A549 (cell line): ENCODE data around the gene ARHGAP22. TPM values are rescaled to one million over a fixed set of nuclear protein-coding genes. Genes with fewer than 3 reads are reported as not detected.
A peak's percentile ranks its signal among the peaks of the same experiment; 100 is the strongest.

Experiments used
- ATAC-seq, 2 experiments: fragments of 200-7000 bp in 1 of 2; fragments of >200 bp in 1 of 2; cut with Nextera tagmentation in 1 of 2; cut with Tn5 transposase in 1 of 2; 3 replicates each; pipeline versions ENCODE4 v1.8.0 to v1.9.1; 2018 to 2020; ENCODE audit warnings: mild to moderate bottlenecking in 1 of 2, moderate library complexity in 1 of 2
- CTCF ChIA-PET: fragments of 300-600 bp; sonication (Branson Sonifier 250); formaldehyde crosslinking; extraction: SDS; loops from one replicate; lab custom pipeline; 2021; ENCODE audit warnings: antibody characterized with exemption, inconsistent platforms; lab: Yijun Ruan, JAX
- POLR2A ChIA-PET: fragments of 350-600 bp; formaldehyde crosslinking; extraction: SDS; loops from one replicate; lab custom pipeline; 2021; ENCODE audit warnings: antibody characterized with exemption, inconsistent platforms; lab: Yijun Ruan, JAX
- DNase-seq, 2 experiments: peaks; one replicate each; pipeline versions ENCODE4 v3.0.0 to v3.0.0-alpha.2; 2011 to 2016; ENCODE audit warnings: low read depth in 1 of 2, low spot score in 1 of 2
- FAIRE-seq: peaks from 2 replicates; lab custom pipeline; 2011; peaks lifted over from hg19 to GRCh38; lab: Jason Lieb, UNC
- H3K27ac ChIP-seq, 2 experiments: fragments of >200 bp; sonication (Bioruptor Twin); formaldehyde crosslinking; 3 replicates each; pipeline ENCODE4 v1.5.1; 2016 to 2017
- H3K4me1 ChIP-seq: fragments of >200 bp; sonication (Bioruptor Twin); formaldehyde crosslinking; 3 replicates; pipeline ENCODE4 v1.6.1; 2016
- H3K4me2 ChIP-seq: fragments of >200 bp; sonication (Bioruptor Twin); formaldehyde crosslinking; 3 replicates; pipeline ENCODE4 v1.6.1; 2016
- H3K4me3 ChIP-seq: fragments of >200 bp; sonication (Bioruptor Twin); formaldehyde crosslinking; 3 replicates; pipeline ENCODE4 v1.5.1; 2016
- H3K9me3 ChIP-seq: fragments of >200 bp; sonication (Bioruptor Twin); formaldehyde crosslinking; 3 replicates; pipeline ENCODE4 v1.6.1; 2016
- CBX8 ChIP-seq: fragments of 200-600 bp; sonication (generic); IDR thresholded peaks from 2 replicates; pipeline ENCODE4 v1.6.1; 2016
- CHD4 ChIP-seq: fragments of 200-600 bp; sonication (generic); IDR thresholded peaks from 2 replicates; pipeline ENCODE4 v1.6.1; 2016; ENCODE audit warnings: antibody characterized with exemption, mild to moderate bottlenecking, borderline replicate concordance
- FOXS1 ChIP-seq: fragments of 250-450 bp; sonication (Bioruptor Pico); IDR thresholded peaks from 2 replicates; pipeline ENCODE4 v1.5.0; 2020; ENCODE audit warnings: mild to moderate bottlenecking, moderate library complexity
- HDAC2 ChIP-seq: fragments of 200-600 bp; sonication (generic); IDR thresholded peaks from 2 replicates; pipeline ENCODE4 v1.6.1; 2016
- JUNB ChIP-seq: fragments of >200 bp; sonication (Bioruptor Twin); formaldehyde crosslinking; IDR thresholded peaks from 2 replicates; pipeline ENCODE4 v1.6.1; 2016
- KDM1A ChIP-seq: fragments of 200-600 bp; sonication (generic); IDR thresholded peaks from 2 replicates; pipeline ENCODE4 v1.6.1; 2016; ENCODE audit warnings: low read depth, mild to moderate bottlenecking
- MAX ChIP-seq: IDR thresholded peaks from 2 replicates; pipeline ENCODE4 v1.6.1; 2012
- MAZ ChIP-seq: fragments of 150-350 bp; IDR thresholded peaks from 2 replicates; pipeline ENCODE4 v1.6.1; 2014; ENCODE audit warnings: antibody characterized with exemption, low read depth, low read length, borderline replicate concordance
- NPAS2 ChIP-seq: fragments of 250-450 bp; sonication (Bioruptor Pico); IDR thresholded peaks from 2 replicates; pipeline ENCODE4 v1.8.0; 2022; ENCODE audit warnings: mild to moderate bottlenecking, moderate library complexity, borderline replicate concordance
- NR3C1 ChIP-seq: fragments of >200 bp; sonication (Bioruptor Twin); formaldehyde crosslinking; IDR thresholded peaks from 3 replicates; pipeline ENCODE4 v1.6.1; 2017
- PHF8 ChIP-seq: fragments of 200-600 bp; sonication (generic); IDR thresholded peaks from 2 replicates; pipeline ENCODE4 v1.6.1; 2016; ENCODE audit warnings: low read depth, mild to moderate bottlenecking, antibody characterized with exemption, moderate library complexity, borderline replicate concordance
- POLR2AphosphoS2 ChIP-seq: conservative IDR thresholded peaks from 2 replicates; pipeline ENCODE4 v1.6.1; 2012; ENCODE audit warnings: low read length, improper control_type of control experiment, inconsistent platforms
- RARB ChIP-seq: fragments of 250-450 bp; sonication (Bioruptor Pico); IDR thresholded peaks from 2 replicates; pipeline ENCODE4 v1.8.0; 2021; ENCODE audit warnings: mild to moderate bottlenecking, moderate library complexity
- RCOR1 ChIP-seq: fragments of 150-350 bp; IDR thresholded peaks from 2 replicates; pipeline ENCODE4 v1.6.1; 2014; ENCODE audit warnings: antibody characterized with exemption, low read length, low read depth
- SREBF2 ChIP-seq: fragments of 450-650 bp; IDR thresholded peaks from 2 replicates; pipeline ENCODE4 v1.6.1; 2014; ENCODE audit warnings: mild to moderate bottlenecking, moderate library complexity
- TFCP2L1 ChIP-seq: fragments of 250-450 bp; sonication (Bioruptor Pico); IDR thresholded peaks from 2 replicates; pipeline ENCODE4 v1.5.0; 2021; ENCODE audit warnings: mild to moderate bottlenecking
- TP53 ChIP-seq: fragments of 250-450 bp; sonication (Bioruptor Pico); IDR thresholded peaks from 2 replicates; pipeline ENCODE4 v1.5.0; 2021; ENCODE audit warnings: mild to moderate bottlenecking, moderate library complexity
- USF2 ChIP-seq: fragments of 450-650 bp; IDR thresholded peaks from 2 replicates; pipeline ENCODE4 v1.6.1; 2014; ENCODE audit warnings: antibody characterized with exemption
- ZSCAN20 ChIP-seq: fragments of 250-450 bp; sonication (Bioruptor Pico); IDR thresholded peaks from 2 replicates; pipeline ENCODE4 v1.8.0; 2022; ENCODE audit warnings: mild to moderate bottlenecking, moderate library complexity
- WGBS: methylation state at CpG from one replicate; pipeline ENCODE4 v1.1.6; 2017; ENCODE audit errors: missing lambda C conversion rate; 5-methylcytosine and 5-hydroxymethylcytosine counted together
- polyA plus RNA-seq, 4 experiments: library from polyadenylated mRNA; depleted of rRNA in 3 of 4; stranded (reverse); fragments of >200 nt; fragmentation: RNase III in 1 of 4; extraction: RNeasy Plus Mini Kit Qiagen cat#74134 plus additional on column Dnase treatment in 1 of 4; gene quantifications; 2 replicates in 3 of 4; 3 replicates in 1 of 4; pipeline ENCODE4 v1.2.3, GENCODE V29; 2011 to 2017
- TF ChIP-seq, protein P1 (sequence below): fragments of 200-600 bp; sonication (generic); IDR thresholded peaks from 2 replicates; pipeline ENCODE4 v1.6.1; 2016; ENCODE audit warnings: antibody characterized with exemption, mild to moderate bottlenecking, moderate library complexity
- TF ChIP-seq, protein P2 (sequence below): fragments of >200 bp; sonication (Bioruptor Twin); formaldehyde crosslinking; IDR thresholded peaks from 2 replicates; pipeline ENCODE4 v1.6.1; 2016

The ARHGAP22 gene
- polyA plus RNA-seq, 2 of the 4 experiments (the other 2 are of a cell fraction): 1.9 to 3.2 TPM

- ChIA-PET POLR2A (no interaction called here), CTCF (interaction anchor here (0.6 to 0.9 kb wide), 3 partner anchors 8 to 280 kb away, joined by 3 read pairs; no protein-coding TSS in a partner anchor)
- H3K9me3 ChIP-seq: no peaks in the 10 kb centered on the region
- H3K4me2 ChIP-seq: no peak overlapping the region
- FAIRE-seq (no peak), DNase-seq (no peak), ATAC-seq (no peak)
- 100% methylated on average over 1 of the region's 1 CpG for WGBS
- H3K27ac ChIP-seq: no peak overlapping the region
- H3K4me1 ChIP-seq: no peaks in the 10 kb centered on the region
- H3K4me3 ChIP-seq: no peak overlapping the region
- TF ChIP-seq KDM1A (0 out of 2 replicates have a peak, but pooled peaks have one; percentile 18), RCOR1 (no peak)
- TF ChIP-seq, all 56 proteins: peak for 1
Measured at GRCh38 chr10:48489099-48489498, 115.8 kb downstream of the ARHGAP22 start.

GRCh38 chr10:48487244-48487643, 117.6 kb downstream of the ARHGAP22 start:
- CTCF ChIA-PET: interaction anchor here (1.0 to 1.3 kb wide), 2 partner anchors 43 to 105 kb away, joined by 3 read pairs; no protein-coding TSS in a partner anchor
- WGBS: 86% methylated on average over 1 of the region's 1 CpG
- POLR2A ChIA-PET: no interaction called here
- ATAC-seq (no peak), FAIRE-seq (no peak), DNase-seq (no peak)
- TF ChIP-seq SREBF2 (no peak), NPAS2 (CRISPR knock-in tag) (no peak), PHF8 (no peak), NR3C1 (no peak), POLR2AphosphoS2 (no peak), TP53 (CRISPR knock-in tag) (no peak), RARB (CRISPR knock-in tag) (no peak), CBX8 (no peak), KDM1A (no peak), FOXS1 (no peak)
- TF ChIP-seq, protein P1, sequence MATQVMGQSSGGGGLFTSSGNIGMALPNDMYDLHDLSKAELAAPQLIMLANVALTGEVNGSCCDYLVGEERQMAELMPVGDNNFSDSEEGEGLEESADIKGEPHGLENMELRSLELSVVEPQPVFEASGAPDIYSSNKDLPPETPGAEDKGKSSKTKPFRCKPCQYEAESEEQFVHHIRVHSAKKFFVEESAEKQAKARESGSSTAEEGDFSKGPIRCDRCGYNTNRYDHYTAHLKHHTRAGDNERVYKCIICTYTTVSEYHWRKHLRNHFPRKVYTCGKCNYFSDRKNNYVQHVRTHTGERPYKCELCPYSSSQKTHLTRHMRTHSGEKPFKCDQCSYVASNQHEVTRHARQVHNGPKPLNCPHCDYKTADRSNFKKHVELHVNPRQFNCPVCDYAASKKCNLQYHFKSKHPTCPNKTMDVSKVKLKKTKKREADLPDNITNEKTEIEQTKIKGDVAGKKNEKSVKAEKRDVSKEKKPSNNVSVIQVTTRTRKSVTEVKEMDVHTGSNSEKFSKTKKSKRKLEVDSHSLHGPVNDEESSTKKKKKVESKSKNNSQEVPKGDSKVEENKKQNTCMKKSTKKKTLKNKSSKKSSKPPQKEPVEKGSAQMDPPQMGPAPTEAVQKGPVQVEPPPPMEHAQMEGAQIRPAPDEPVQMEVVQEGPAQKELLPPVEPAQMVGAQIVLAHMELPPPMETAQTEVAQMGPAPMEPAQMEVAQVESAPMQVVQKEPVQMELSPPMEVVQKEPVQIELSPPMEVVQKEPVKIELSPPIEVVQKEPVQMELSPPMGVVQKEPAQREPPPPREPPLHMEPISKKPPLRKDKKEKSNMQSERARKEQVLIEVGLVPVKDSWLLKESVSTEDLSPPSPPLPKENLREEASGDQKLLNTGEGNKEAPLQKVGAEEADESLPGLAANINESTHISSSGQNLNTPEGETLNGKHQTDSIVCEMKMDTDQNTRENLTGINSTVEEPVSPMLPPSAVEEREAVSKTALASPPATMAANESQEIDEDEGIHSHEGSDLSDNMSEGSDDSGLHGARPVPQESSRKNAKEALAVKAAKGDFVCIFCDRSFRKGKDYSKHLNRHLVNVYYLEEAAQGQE: no peak
- H3K4me3 ChIP-seq: no peak overlapping the region
- no peak overlapping the region for H3K27ac ChIP-seq
- no peak overlapping the region for H3K4me2 ChIP-seq
- H3K4me1 ChIP-seq: no peaks in the 10 kb centered on the region
- H3K9me3 ChIP-seq: no peaks in the 10 kb centered on the region

DNA sequence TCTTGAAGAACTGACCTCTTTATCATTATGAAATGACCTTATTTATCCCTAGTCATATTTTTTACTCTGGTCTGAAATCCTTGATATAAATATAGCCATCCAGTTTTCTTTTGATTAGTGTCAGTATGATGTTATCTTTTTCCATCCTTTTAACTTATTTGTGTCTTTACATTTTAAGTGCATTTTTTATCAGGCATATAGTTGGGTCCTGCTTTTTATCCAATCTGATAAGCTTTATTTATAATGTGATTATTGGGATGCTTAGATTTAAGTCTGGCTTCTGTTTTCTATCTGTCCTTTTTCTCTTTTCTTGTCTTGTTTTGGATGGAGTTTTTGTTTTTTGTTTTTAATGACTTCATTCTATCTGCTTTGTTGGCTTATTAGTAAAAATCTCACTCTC, 119.2 kb downstream of the ARHGAP22 start:
- Histone ChIP-seq H3K27ac (no peak overlapping the region), H3K4me1 (no peaks in the 10 kb centered on the region), H3K9me3 (no peaks in the 10 kb centered on the region), H3K4me3 (no peak overlapping the region), H3K4me2 (no peak overlapping the region)
- ATAC-seq (no peak), DNase-seq (no peak), FAIRE-seq (no peak)
- POLR2A ChIA-PET: no interaction called here
- CTCF ChIA-PET: interaction anchor here (1.3 kb wide), 1 partner anchor 171 kb away, joined by 3 read pairs; no protein-coding TSS in a partner anchor
- TF ChIP-seq HDAC2 (no peak), TFCP2L1 (CRISPR knock-in tag) (no peak), NPAS2 (CRISPR knock-in tag) (no peak), CHD4 (no peak), MAX (no peak), MAZ (no peak), USF2 (no peak), JUNB (no peak), ZSCAN20 (CRISPR knock-in tag) (no peak)
- TF ChIP-seq, protein P1: no peak
- TF ChIP-seq, protein P2, sequence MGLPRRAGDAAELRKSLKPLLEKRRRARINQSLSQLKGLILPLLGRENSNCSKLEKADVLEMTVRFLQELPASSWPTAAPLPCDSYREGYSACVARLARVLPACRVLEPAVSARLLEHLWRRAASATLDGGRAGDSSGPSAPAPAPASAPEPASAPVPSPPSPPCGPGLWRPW: no peak
